GM10248 (cell line): ENCODE data around the gene SLC34A1.
"Not testable (repeated sequence)": the region's sequence is repeated elsewhere in the genome, so short reads cannot be mapped to it uniquely, and the experiment has no call there.

Experiments
- CTCF ChIA-PET: fragments of 300-600 bp; sonication (Branson Sonifier 250); formaldehyde crosslinking; extraction: SDS; loops from one replicate; lab custom pipeline; 2021; ENCODE audit warnings: antibody characterized with exemption; lab: Yijun Ruan, JAX
- POLR2A ChIA-PET: fragments of 350-650 bp; sonication (Branson Sonifier 250); formaldehyde crosslinking; extraction: SDS; loops from one replicate; lab custom pipeline; 2020; ENCODE audit warnings: antibody characterized with exemption; lab: Yijun Ruan, JAX
- DNase-seq: peaks from one replicate; pipeline ENCODE4 v3.0.0; 2012; ENCODE audit errors: extremely low spot score
- CTCF ChIP-seq: IDR thresholded peaks from 2 replicates; pipeline ENCODE4 v1.5.1; 2012; ENCODE audit warnings: mild to moderate bottlenecking, low read depth; ENCODE audit errors: extremely low read depth, missing control alignments, control extremely low read depth

The SLC34A1 gene

DNA sequence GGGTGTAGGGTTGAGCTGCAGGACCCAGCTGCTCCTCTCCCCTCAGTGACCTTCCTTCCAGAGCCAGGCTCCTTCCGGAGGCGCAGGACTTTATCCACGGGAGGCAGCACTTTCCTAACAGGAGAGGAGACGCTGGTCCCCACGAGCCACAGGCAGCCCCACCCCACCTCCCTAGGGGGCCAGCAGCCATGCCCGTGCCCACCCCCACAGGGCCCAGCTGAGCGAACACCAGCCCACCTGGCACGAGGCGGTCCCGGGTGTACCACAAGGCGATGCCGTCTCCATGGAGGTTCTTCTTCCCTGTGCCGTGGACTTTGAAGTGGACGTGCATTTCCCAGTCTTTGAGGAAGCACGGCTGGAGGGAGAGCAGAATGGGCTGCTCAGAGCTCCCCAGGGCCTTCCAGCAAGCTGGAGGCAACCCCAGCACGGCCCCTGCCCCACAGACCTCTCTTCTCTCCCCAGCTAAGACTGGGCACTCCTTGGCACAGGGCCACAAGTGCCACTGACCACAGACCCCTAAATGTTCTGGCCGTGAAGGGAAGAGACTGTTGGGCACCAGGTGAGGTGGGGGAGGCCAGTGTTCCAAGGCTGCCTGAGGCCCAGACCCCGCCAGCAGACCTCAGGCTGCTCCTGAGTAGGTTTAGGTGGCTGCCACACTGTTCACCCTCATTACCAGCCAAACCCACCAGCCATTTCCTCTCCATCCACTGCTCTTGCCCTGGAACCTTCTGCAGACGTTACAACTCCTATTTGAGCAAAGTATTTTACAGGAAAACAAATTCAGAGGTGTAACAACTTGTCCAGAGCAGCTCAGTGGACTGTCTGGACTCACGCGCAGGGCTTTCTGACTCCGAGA lies 45.8 kb upstream of the SLC34A1 start:
- ChIA-PET CTCF (interaction anchor here (1.0 to 1.8 kb wide), 5 partner anchors 20 to 678 kb away, joined by 3 to 6 read pairs (median 3); no protein-coding TSS in a partner anchor), POLR2A (no interaction called here)
- DNase-seq: no peak
- TF ChIP-seq CTCF: no peak

GRCh38 chr5:177339107-177339638 lies 45.1 kb upstream of the SLC34A1 start:
- DNase-seq: no peak
- no peak for TF ChIP-seq CTCF
- POLR2A ChIA-PET: no interaction called here
- CTCF ChIA-PET: interaction anchor here (1.0 to 1.8 kb wide), 5 partner anchors 21 to 679 kb away, joined by 3 to 6 read pairs (median 3); no protein-coding TSS in a partner anchor

- CTCF ChIA-PET: interaction anchor here (1.3 to 2.4 kb wide), 2 partner anchors 39 to 61 kb away, joined by 3 to 6 read pairs; partner anchors contain the start of genes PRELID1 and RAB24
- POLR2A ChIA-PET, DNase-seq: not testable (repeated sequence)
Measured at GRCh38 chr5:177343000-177343399, 41.2 kb upstream of the SLC34A1 start.

- no peak for TF ChIP-seq CTCF
- ChIA-PET CTCF (interaction anchor here (1.0 to 2.4 kb wide), 3 partner anchors 17 to 61 kb away, joined by 3 to 6 read pairs (median 4); no protein-coding TSS in a partner anchor), POLR2A (no interaction called here)
- DNase-seq: no peak
Measured at GRCh38 chr5:177343777-177344176, 40.5 kb upstream of the SLC34A1 start.

GRCh38 chr5:177344891-177345290 lies 39.3 kb upstream of the SLC34A1 start:
- TF ChIP-seq CTCF: no peak
- CTCF ChIA-PET: interaction anchor here (1.0 to 1.3 kb wide), 2 partner anchors 25 to 36 kb away, joined by 3 read pairs; no protein-coding TSS in a partner anchor
- POLR2A ChIA-PET: no interaction called here
- no peak for DNase-seq

GRCh38 chr5:177346820-177347219 lies 37.4 kb upstream of the SLC34A1 start:
- no peak for TF ChIP-seq CTCF
- CTCF ChIA-PET: interaction anchor here (0.8 to 2.2 kb wide), 7 partner anchors 10 to 111 kb away, joined by 3 to 10 read pairs (median 5); no protein-coding TSS in a partner anchor
- DNase-seq: no peak
- POLR2A ChIA-PET: no interaction called here
